ENCODE measurements around the gene ABHD5.

The ABHD5 gene

GRCh38 chr3:43748645-43749044, 57.9 kb downstream of the ABHD5 start:
- TF ChIP-seq TAF1 (IDR thresholded peaks at IDR 0.05; ENCODE audit: borderline replicate concordance, low read depth, low read length), result no peak
- no peak for TF ChIP-seq POLR2A (IDR thresholded peaks at IDR 0.05; ENCODE audit: low read depth, low read length)
- FAIRE-seq, result no peak
- DNase-seq (ENCODE audit: insufficient read length), result no peak

- no peak for FAIRE-seq
- no peak for DNase-seq (ENCODE audit: insufficient read length)
- TF ChIP-seq POLR2AphosphoS5 (IDR thresholded peaks at IDR 0.05; ENCODE audit: low read depth, low read length), result no peak
- no peak for TF ChIP-seq TAF1 (IDR thresholded peaks at IDR 0.05; ENCODE audit: borderline replicate concordance, low read depth, low read length)
- no peak for TF ChIP-seq POLR2A (IDR thresholded peaks at IDR 0.05; ENCODE audit: low read depth, low read length)
These were observed 62.2 kb downstream of the ABHD5 start for GRCh38 chr3:43752905-43753304.

DNA sequence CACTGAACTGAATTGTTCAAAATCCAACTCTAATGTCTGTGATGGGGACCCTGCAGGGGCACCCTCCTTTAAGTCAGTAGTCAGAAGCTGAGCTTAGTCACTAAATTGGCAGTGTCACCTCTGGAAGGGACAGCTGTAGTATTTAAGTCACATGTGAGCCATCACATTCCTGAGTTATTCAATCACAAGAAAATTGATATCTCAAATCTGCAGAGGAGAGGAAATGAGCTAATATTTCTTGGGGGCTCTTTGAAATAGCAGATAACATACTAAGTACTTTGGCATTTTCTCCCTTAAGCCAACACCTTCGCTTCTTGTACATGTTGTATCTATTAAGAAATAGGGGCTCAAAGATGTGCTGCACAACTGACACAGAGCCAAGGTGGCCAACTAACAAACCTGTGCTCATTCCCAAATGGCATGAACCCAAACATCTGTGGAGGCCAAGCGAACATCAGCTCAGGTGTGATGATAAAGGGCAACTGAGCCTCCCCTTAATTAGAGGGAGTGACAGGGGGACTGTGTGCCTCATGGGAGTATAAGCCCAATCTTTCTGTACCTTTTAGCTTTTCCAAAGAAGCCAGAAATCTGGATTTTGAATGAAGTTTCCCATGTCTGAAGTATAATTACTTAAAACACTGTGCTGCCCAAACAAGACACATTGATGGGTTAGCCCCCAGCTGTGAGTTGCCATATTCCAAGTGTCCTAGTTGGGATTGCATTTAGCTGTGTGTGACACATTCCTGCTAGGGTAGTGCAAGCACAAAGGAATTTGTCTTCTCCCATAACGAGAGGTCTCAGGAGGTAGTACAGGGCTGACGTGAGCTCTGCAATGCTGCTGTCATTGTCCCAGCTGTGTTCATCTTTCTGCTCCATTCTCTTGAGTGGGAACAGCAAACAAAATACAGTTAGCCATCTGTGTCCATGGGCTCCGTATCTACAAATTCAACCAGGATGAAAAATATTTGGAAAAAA, 63.3 kb downstream of the ABHD5 start:
- DNase-seq (ENCODE audit: insufficient read length) (no peak), FAIRE-seq (no peak)
- TF ChIP-seq TAF1 (IDR thresholded peaks at IDR 0.05; ENCODE audit: borderline replicate concordance, low read depth, low read length) (no peak), POLR2A (IDR thresholded peaks at IDR 0.05; ENCODE audit: low read depth, low read length) (no peak), POLR2AphosphoS5 (IDR thresholded peaks at IDR 0.05; ENCODE audit: low read depth, low read length) (no peak)

- TF ChIP-seq POLR2AphosphoS5 (IDR thresholded peaks at IDR 0.05; ENCODE audit: low read depth, low read length) (no peak), POLR2A (IDR thresholded peaks at IDR 0.05; ENCODE audit: low read depth, low read length) (no peak), TAF1 (IDR thresholded peaks at IDR 0.05; ENCODE audit: borderline replicate concordance, low read depth, low read length) (no peak)
- no peak for FAIRE-seq
- no peak for DNase-seq (ENCODE audit: insufficient read length)
These were observed 64.9 kb downstream of the ABHD5 start for GRCh38 chr3:43755516-43756200.

DNA sequence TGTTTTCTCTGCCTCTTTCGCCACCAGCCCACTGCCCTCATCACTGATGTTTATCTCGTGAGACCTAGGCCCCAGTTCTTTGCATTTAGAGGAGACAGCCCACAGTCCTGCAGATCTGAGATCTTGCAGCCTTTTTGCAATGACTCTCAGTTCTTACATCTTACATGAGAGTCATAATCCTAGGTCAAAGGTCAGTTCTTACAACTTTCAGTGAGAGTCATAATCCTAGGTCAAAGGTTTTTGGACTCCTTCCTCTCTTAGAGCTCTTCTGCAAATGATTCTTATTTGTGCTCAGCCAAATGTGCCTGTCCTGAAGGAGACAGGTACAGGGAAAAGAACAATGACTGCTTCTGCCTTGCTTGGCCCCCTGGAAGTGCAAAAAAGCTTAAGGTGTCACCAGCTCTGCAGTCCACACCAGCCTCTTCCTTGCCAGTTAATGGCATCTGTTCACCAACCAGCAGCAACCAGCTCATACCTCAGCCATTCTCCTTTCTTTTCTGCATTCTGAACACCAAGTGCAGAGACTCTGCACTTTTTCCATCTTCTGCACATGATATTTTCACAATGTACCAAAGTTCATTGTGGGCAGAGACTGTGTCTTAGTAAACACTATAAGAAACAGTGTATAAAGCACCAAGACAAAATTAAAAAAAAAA, 67.1 kb downstream of the ABHD5 start:
- DNase-seq (ENCODE audit: insufficient read length) (no peak), FAIRE-seq (no peak)
- TF ChIP-seq POLR2AphosphoS5 (IDR thresholded peaks at IDR 0.05; ENCODE audit: low read depth, low read length), result no peak
- TF ChIP-seq POLR2A (IDR thresholded peaks at IDR 0.05; ENCODE audit: low read depth, low read length), result no peak

- DNase-seq (ENCODE audit: insufficient read length) (no peak), FAIRE-seq (no peak)
- TF ChIP-seq POLR2AphosphoS5 (IDR thresholded peaks at IDR 0.05; ENCODE audit: low read depth, low read length) (no peak), TAF1 (IDR thresholded peaks at IDR 0.05; ENCODE audit: borderline replicate concordance, low read depth, low read length) (no peak), POLR2A (IDR thresholded peaks at IDR 0.05; ENCODE audit: low read depth, low read length) (no peak)
These were observed 68.0 kb downstream of the ABHD5 start for GRCh38 chr3:43758592-43759225.

GRCh38 chr3:43759297-43759782, 68.6 kb downstream of the ABHD5 start:
- TF ChIP-seq TAF1 (IDR thresholded peaks at IDR 0.05; ENCODE audit: borderline replicate concordance, low read depth, low read length) (no peak), POLR2AphosphoS5 (IDR thresholded peaks at IDR 0.05; ENCODE audit: low read depth, low read length) (no peak), POLR2A (IDR thresholded peaks at IDR 0.05; ENCODE audit: low read depth, low read length) (no peak)
- FAIRE-seq (no peak), DNase-seq (ENCODE audit: insufficient read length) (no peak)

DNA sequence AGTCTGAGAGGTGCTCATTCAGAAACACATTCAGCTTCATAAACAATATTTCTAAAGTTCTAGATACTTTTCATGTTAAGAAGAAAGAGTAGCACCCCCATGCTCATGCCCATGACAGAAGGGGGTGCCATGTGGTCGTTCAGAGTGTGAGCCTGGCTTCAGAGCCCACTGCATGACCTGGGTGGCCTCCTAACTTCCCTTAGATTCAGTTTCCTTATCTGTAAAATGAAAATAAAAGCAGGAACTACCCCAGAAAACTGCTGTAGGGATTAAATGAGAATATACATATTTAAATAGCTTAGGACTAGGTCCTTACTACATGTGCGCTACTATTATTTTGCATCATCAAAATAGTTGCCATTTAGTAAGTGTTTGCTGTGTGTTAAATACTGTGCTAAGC, 69.2 kb downstream of the ABHD5 start:
- TF ChIP-seq TAF1 (IDR thresholded peaks at IDR 0.05; ENCODE audit: borderline replicate concordance, low read depth, low read length) (no peak), POLR2AphosphoS5 (IDR thresholded peaks at IDR 0.05; ENCODE audit: low read depth, low read length) (no peak), POLR2A (IDR thresholded peaks at IDR 0.05; ENCODE audit: low read depth, low read length) (no peak)
- FAIRE-seq (no peak), DNase-seq (ENCODE audit: insufficient read length) (no peak)

GRCh38 chr3:43760938-43761337, 70.2 kb downstream of the ABHD5 start:
- FAIRE-seq (no peak), DNase-seq (ENCODE audit: insufficient read length) (no peak)
- no peak for TF ChIP-seq POLR2AphosphoS5 (IDR thresholded peaks at IDR 0.05; ENCODE audit: low read depth, low read length)
- no peak for TF ChIP-seq TAF1 (IDR thresholded peaks at IDR 0.05; ENCODE audit: borderline replicate concordance, low read depth, low read length)
- TF ChIP-seq POLR2A (IDR thresholded peaks at IDR 0.05; ENCODE audit: low read depth, low read length), result no peak

- FAIRE-seq, result no peak
- TF ChIP-seq POLR2AphosphoS5 (IDR thresholded peaks at IDR 0.05; ENCODE audit: low read depth, low read length), result no peak
- TF ChIP-seq TAF1 (IDR thresholded peaks at IDR 0.05; ENCODE audit: borderline replicate concordance, low read depth, low read length), result no peak
- TF ChIP-seq POLR2A (IDR thresholded peaks at IDR 0.05; ENCODE audit: low read depth, low read length), result no peak
- DNase-seq (ENCODE audit: insufficient read length), result no peak
These were observed 71.7 kb downstream of the ABHD5 start for GRCh38 chr3:43762451-43762850.

DNA sequence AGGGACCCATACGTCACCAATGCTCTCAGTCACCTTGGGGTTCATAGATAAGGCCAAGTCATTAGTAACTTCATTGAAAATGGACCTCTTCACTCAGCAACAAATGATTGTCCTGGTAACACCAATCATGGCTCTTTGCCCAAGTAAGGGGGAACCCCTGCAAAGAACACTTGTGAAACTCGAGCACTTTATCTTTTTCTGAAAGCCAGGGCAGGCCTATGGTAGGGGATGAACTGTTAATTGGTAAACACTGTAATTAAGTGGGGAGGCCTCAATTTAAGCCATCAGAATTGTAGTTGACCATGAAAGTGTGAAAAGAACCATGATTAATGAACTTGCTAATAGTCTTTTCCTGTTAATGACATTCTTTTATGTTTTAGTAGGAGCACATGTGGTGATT, 73.3 kb downstream of the ABHD5 start:
- FAIRE-seq (no peak), DNase-seq (ENCODE audit: insufficient read length) (no peak)
- TF ChIP-seq TAF1 (IDR thresholded peaks at IDR 0.05; ENCODE audit: borderline replicate concordance, low read depth, low read length) (no peak), POLR2A (IDR thresholded peaks at IDR 0.05; ENCODE audit: low read depth, low read length) (no peak), POLR2AphosphoS5 (IDR thresholded peaks at IDR 0.05; ENCODE audit: low read depth, low read length) (no peak)
